NCI-H345 treated with DMSO at 0.1 percent for 48 hours (cell line): Measurements from ENCODE around the gene CYP2J2.
"Not testable (repeated sequence)": the region's sequence is repeated elsewhere in the genome, so short reads cannot be mapped to it uniquely, and the experiment has no call there.

Source experiments
- DNase-seq: peaks from one replicate; lab custom pipeline; 2025; ENCODE audit not compliant: unreplicated experiment; lab: John Stamatoyannopoulos, UW

Gene CYP2J2

GRCh38 chr1:59919746-59920145 lies 6.8 kb downstream of the CYP2J2 start:
- DNase-seq: no peak

DNA sequence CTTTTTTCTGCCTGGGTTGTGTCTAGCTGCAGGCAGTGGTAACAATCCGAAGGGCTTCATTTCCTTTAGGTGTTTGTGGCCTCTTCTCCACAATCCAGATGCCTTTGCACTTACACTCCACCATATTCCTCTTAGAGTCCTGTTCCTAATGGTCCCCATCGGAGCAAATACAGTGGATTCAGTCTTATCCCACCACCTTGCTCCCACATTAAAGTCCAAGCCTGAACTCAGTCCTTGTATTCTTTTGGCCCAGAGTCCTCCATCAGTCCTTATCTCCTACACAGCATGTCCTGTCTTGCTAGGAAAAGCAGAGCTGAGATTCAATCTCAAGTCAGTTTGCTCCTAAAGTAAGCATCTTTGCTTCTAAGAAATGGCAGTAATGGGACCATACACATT lies 8.8 kb downstream of the CYP2J2 start:
- no peak for DNase-seq

GRCh38 chr1:59917026-59917784 lies 9.4 kb downstream of the CYP2J2 start:
- no peak for DNase-seq

DNA sequence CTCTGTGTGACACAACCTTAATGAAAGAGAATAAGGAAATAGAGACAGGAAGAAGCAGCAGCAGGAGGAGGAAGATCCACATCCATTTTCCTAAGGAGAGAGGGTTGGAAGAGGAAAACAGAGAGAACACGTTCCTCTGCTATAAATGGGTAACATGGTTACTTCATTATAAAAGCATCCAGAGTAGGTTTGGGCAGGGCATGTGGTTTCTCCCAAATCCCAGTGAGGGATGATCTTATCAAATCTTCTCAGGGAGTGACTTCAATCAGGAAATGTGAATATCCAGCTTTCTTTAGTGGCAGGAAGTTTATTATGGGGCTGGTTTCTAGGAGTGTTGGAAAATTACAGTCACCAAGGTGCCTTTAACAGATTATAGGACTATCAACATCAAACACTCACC lies 11.1 kb downstream of the CYP2J2 start:
- no peak for DNase-seq

GRCh38 chr1:59914791-59915286 lies 11.7 kb downstream of the CYP2J2 start:
- not testable (repeated sequence) for DNase-seq

DNA sequence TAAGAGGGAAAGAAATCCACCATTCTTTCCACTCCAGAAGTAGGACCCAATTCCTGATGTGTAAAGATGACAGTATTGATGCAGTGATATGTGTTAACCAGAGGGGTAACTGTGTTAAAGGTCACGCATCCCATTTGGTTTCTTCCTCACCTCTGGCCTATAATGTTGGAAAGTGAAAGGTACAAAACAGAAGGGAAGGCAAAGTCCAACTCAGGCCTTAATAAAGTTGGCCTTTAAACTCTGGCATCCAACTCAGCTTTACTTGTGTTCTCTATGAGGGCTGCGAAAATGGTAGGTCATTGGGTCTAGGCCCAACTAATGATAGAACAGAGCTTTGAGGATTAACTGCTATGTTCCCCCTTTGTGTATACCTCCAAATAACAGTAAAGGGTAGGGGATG lies 17.9 kb downstream of the CYP2J2 start:
- no peak for DNase-seq

DNA sequence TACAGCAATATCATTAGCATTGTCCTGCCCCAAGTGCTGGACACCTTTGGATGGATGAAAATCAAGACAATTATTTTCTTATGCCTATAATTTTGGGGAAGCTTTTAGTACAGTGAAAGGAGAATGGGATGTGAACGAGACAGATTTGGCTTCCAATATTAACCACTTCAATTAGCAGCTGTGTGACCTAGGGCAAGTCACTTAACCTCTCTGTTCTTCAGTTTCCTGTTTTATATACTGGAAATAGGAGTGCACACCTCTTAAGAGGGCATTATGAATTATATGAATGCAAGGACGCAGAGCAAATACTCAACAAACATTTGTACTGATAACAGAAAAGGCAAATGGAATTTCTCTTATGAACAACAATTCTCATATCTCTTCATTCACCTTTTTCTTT lies 18.5 kb downstream of the CYP2J2 start:
- DNase-seq: no peak

DNA sequence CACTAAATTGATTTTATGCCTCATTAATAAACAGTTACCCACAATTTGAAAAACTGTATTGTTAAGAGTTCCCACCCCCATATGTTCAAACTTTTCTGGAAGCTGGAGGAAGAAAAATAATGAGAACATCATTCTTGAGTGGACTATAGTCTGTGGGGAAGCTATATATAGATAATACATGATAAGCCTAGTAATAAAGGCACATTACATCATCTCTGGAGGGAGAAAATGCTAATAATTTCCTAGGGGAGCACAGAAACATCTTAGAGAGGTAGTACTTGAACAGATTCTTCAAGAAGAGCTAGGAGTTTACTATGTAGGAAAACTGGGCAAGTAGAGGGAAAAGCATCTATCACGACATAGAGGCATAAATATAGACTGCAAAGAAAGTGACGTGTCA lies 19.6 kb downstream of the CYP2J2 start:
- DNase-seq: no peak

DNA sequence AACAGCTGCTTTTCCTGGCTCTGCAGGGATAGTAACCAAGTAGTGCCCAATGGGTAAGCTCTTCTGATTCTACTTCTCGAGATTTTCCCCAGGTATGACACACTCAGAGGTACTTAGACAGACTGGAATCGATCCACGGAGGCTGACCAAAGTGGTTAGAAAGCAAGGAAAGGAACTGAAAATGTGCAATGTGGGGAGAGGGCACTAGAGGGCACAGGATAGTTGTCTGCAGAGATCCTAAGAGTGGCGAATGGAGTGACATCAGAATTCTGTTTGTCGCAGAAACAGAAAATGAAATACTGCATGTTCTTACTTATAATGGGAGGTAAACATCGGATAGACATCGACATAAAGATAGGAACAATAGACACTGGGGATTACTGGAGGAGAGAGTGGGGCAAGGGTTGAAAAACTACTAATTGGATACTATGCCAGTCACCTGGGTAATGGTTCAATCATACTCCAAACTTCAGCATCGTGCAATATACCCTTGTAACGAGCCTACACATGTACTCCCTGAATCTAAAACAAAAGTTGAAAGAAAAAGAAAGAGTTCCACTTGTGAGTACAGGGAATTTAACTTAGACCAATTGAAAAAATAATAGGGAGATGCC lies 23.3 kb downstream of the CYP2J2 start:
- no peak for DNase-seq

DNA sequence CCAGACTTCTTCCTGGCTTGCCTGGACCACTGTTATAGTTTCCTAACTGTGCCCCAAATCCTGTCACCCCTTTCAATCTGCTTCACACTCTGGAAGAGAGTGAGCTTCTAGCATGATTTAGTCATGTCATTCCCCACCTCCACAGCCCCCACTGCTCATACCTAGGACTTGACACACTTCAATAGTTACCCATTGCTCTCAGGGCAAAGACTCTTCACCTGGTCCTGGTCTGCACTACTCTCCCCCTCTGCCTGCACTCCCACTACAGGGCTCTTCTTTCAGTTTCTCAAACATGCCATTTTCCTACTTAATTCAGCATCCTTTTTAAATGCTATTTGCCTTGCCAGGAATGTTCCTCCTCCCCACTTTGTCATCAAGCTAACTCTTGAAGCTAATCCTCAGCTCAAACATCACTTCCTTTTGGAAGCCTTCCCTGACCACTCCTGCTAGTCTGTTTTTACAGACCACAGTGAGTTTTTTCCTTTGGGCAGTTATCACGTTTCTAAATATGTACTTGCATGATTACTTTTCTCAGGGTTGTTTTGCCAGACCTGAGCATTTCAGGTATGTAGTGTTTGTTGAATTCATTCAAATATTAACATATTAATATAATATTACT lies 24.7 kb downstream of the CYP2J2 start:
- DNase-seq: no peak

DNA sequence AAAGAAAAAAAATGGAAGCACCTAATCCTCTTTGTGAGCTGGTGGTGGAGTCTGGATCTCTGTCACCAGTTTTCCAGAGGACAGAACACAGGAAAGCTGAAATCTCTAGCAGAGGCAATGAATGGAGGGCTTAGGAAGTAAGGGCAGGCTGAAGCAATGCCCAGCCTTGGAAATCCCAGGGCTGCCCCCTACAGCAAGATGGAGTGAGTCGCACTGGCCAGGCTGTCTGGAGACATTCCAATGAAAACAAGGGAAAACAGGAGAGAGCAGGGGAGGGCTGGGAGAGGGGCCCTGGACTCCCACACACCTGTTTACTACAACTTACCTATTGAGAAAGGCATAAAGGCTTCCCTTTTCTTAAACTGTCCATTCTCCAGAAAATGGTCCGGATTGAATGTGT lies 25.9 kb downstream of the CYP2J2 start:
- DNase-seq: no peak

GRCh38 chr1:59898927-59899326 lies 27.6 kb downstream of the CYP2J2 start:
- DNase-seq: no peak

DNA sequence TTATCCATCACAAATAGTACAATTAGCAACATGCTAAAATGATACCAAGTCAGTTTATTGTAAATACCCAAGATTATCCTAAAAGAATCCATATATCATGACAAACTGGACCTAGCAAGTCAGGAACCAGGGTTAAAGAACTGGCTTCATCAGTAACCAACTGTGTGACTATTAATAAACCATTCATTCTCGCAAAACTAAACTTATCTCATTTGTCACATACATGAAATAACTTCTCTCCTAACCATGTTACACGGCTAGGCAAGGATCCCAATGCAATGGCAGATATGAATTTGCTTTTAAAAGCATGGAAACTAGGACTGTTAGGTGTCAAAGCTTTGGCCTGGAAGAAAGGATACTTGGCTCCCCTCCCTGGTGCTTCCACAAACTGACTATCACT lies 29.4 kb downstream of the CYP2J2 start:
- DNase-seq: no peak

DNA sequence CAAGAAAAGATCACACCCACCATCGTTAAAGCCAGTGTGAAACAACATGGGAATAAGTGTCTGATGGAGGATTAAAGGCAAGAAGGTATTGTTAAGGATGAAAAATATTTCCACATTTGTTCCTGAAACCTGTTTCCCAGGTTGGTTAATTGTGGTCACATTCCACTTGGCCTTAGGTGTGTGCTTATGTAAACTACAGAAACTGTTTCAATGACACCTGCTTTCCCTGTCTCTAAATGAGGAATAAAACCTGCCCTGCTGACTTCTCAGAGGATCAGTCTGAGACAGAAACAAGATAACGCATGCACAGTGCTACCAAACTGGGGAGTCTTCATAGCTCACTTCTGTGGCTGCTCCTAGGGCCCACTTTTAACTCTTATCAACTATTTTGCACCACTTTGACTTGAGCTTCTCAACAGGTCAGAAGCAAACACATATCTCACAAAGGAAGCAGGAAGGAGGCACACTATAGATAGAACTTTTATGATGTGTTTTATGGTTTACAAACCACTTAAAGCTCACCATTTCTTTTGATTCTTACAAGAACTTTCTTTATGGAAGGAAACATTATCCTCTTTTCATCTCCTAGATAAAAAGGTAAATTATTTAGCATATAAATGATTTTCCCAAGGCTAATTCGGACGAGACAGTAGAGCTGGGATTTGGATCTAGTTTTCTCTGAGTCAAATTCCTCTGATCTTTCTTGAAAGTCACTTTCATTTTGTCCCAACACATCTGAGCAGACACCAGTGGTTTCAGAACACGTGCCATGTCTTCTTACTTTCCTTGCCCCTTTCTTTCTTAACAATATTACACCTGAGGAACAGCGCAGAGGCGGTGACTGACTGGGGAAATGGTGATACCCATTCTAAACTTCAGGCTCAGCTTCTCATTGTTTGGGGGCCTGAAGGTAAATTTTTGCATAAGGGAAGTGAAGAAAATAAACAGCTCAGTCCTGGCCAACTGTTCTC lies 33.4 kb downstream of the CYP2J2 start:
- no peak for DNase-seq

DNA sequence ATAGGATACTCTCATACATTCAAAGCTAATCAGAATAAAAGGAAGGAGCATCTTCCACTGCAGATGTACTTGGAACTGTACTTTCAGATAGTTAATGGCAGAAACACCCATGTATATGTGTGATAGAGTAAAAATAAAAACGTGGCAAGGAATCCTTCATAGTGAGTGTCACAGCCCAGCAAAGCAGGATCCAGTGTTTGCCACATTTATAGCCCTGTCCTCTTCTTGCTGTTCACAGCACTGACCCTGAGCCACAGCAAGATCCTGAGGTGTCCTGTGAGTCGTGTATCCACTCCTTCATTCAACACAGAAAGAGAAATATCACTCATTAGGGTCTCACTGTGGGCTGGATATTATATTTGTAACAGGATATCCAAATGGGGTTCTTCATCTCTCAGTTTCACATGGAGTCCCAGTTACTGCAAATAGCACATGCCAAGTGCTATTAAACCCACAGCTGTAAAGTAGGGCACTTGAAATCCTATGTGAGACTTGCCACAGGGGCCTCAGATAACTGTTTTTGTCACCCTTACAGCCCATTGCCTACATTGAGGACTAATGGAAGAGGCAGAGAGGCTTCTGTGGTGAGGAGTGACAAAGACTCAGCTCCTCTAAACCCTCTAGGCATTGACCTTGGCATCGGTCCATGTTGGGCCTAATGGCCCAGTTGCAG lies 41.3 kb downstream of the CYP2J2 start:
- no peak for DNase-seq

- no peak for DNase-seq
Measured at GRCh38 chr1:59880735-59881134, 45.8 kb downstream of the CYP2J2 start.

GRCh38 chr1:59879996-59880505 lies 46.5 kb downstream of the CYP2J2 start:
- DNase-seq: no peak

DNA sequence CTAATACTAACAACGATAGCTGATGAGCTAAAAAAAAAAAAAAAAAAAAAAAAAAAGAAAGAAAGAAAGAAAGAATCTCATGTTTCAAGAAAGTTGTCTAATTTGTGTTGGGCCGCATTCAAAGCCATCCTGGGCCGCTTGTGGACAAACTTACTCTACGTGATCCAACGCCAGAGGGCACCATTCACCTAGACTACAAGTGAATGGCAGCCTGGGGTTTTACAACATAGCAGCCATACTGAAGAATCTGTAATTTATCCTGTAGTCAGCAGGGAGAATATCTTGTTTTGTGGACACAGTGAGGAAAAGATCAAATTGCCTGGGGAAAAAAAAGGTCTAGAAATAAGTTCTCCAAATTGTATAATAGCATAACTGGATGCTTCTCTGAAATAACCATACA lies 47.0 kb downstream of the CYP2J2 start:
- no peak for DNase-seq

- no peak for DNase-seq
Measured at GRCh38 chr1:59878370-59878769, 48.2 kb downstream of the CYP2J2 start.

DNA sequence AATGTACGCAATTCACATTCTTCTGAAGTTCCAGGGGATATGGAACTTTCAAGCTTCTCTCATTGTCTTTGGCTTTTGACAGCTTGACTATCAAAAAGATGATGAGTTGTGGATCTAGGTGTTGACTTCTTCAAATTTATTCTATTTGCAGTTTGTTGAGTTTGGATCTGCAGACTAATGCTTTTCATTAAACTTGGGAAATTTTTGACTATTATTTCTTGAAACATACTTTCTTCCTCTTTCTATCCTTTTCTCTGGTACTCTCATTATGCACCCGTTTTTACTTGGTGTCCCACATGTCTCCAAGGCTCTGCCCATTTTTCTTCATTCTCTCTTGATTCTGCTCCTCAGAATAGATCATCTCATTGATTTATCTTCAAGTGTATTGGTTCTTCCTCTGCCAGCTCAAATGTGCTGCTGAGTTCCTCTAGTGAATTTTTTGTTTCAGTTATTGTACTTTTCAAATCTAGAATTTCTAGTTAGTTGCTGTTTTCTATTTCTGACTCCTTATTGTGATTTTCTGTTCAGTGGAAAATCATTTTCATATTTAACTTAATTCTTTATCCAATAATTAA lies 49.4 kb downstream of the CYP2J2 start:
- no peak for DNase-seq
